ENCODE results near the gene SLC66A2.

DNA sequence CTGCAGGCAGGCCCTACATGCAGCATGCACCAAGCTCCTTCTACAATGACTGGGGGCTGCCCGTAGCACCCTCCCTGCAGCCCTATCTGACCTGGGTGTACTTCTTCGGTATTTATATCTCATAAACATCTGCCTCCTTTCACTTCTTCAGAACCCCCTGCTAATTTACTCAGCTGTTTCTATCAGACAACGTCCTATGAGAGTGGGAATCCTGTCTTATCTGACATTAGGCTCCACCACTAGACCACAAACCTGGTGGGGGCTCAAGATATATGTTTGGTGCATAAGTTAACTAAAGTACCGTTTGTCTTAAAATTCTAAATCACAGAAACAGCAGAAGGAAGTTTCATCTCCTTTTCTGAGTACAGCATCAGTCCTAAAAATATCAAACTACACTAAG is 23.6 kb upstream of the SLC66A2 start:
- TF ChIP-seq POLR2A (IDR thresholded peaks at IDR 0.05): no peak
- TF ChIP-seq, protein P1, sequence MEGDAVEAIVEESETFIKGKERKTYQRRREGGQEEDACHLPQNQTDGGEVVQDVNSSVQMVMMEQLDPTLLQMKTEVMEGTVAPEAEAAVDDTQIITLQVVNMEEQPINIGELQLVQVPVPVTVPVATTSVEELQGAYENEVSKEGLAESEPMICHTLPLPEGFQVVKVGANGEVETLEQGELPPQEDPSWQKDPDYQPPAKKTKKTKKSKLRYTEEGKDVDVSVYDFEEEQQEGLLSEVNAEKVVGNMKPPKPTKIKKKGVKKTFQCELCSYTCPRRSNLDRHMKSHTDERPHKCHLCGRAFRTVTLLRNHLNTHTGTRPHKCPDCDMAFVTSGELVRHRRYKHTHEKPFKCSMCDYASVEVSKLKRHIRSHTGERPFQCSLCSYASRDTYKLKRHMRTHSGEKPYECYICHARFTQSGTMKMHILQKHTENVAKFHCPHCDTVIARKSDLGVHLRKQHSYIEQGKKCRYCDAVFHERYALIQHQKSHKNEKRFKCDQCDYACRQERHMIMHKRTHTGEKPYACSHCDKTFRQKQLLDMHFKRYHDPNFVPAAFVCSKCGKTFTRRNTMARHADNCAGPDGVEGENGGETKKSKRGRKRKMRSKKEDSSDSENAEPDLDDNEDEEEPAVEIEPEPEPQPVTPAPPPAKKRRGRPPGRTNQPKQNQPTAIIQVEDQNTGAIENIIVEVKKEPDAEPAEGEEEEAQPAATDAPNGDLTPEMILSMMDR (IDR thresholded peaks at IDR 0.05): no peak
- TF ChIP-seq POLR2AphosphoS5 (IDR thresholded peaks at IDR 0.05): no peak
- no peak for TF ChIP-seq EP300 (IDR thresholded peaks at IDR 0.05; ENCODE audit: low read depth)

Measured in transverse colon (tissue), 4 donors.